Left ventricle myocardium superior (tissue), 1 donor: ENCODE measurements around the gene PRKG1. TPM values are rescaled to one million over a fixed set of nuclear protein-coding genes. Genes with fewer than 3 reads are reported as not detected.
"Not testable (repeated sequence)": the region's sequence is repeated elsewhere in the genome, so short reads cannot be mapped to it uniquely, and the experiment has no call there.

Experiments
- ATAC-seq: fragments of 200-7000 bp; cut with Tn5 transposase; one replicate; pipeline ENCODE4 v1.9.1; 2020; ENCODE audit warnings: mild to moderate bottlenecking, moderate library complexity
- DNase-seq: peaks from one replicate; pipeline ENCODE4 v3.0.0-alpha.2; 2020
- intact Hi-C: fragments of 100-400 bp; cut with micrococcal nuclease; formaldehyde crosslinking; loops from one replicate; pipeline ENCODE4 v1.11.0; 2022
- total RNA-seq: library from RNA; stranded (reverse); fragmentation: NEBNext Ultra II Directional; extraction: Animal tissue kit (Norgen Biotek cat#: 25700); gene quantifications from one replicate; pipeline ENCODE4 v1.2.1, GENCODE V29; 2021
- donor health status: DM: no; HTN: yes; CAD: no; lungs with severe emphysema.

PRKG1 gene
- total RNA-seq, 1 donor from 2014 or later, result 24.9 TPM

GRCh38 chr10:51384971-51385370 is 310.7 kb downstream of the PRKG1 start:
- intact Hi-C loops, result no loop called here
- ATAC-seq (no peak), DNase-seq (no peak)

DNA sequence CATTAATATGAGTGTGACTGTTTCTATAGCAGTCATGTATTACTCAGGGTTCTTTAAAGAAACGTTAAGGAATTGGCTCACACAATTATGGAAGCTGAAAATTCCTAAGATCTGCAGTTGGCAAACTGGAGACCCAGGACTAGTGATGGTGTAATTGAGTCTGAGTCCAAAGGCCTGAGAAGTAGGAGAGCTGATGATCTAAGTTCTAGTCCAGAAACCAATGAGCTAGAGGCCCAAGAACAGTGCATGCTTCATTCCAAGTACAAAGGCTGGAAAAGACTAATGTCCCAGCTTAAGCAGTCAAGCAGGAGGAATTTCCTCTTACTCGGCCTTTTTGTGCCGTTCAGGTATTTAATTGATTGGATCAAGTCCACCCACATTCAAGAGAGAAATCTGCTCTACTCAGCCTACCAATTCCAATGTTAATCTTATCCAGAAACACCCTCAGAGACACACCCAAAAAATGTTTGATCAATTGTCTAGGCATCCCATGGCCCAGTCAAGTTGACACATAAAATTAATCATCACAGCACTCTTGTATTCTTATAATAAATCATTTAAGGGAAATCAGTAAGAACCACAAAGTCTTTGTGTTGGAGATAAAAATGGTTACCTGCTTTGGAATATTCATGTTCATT is 312.1 kb downstream of the PRKG1 start:
- ATAC-seq, result no peak
- intact Hi-C loops, result no loop called here
- no peak for DNase-seq

GRCh38 chr10:51389415-51390321 is 315.4 kb downstream of the PRKG1 start:
- intact Hi-C loops, result no loop called here
- peak; percentile 87 for ATAC-seq
- peak; percentile 43 for DNase-seq

GRCh38 chr10:51393006-51393405 is 318.7 kb downstream of the PRKG1 start:
- intact Hi-C loops, DNase-seq, ATAC-seq: not testable (repeated sequence)

- no peak for ATAC-seq
Measured at GRCh38 chr10:51394039-51394438, 319.8 kb downstream of the PRKG1 start.

GRCh38 chr10:51397244-51397643 is 323.0 kb downstream of the PRKG1 start:
- ATAC-seq (no peak), DNase-seq (no peak)
- intact Hi-C loops, result no loop called here

More at GRCh38 chr10:51394039-51394438, 319.8 kb downstream of the PRKG1 start:
- no peak for DNase-seq
- intact Hi-C loops, result no loop called here

GRCh38 chr10:51397695-51398094 is 323.4 kb downstream of the PRKG1 start:
- ATAC-seq (peak; percentile 88), DNase-seq (peak; percentile 63)
- intact Hi-C loops, result no loop called here

- DNase-seq, result no peak
- no peak for ATAC-seq
- intact Hi-C loops, result no loop called here
Measured at GRCh38 chr10:51399840-51400239, 325.6 kb downstream of the PRKG1 start.

GRCh38 chr10:51400392-51401096 is 326.3 kb downstream of the PRKG1 start:
- intact Hi-C loops, result no loop called here
- DNase-seq, result no peak
- no peak for ATAC-seq

- DNase-seq (no peak), ATAC-seq (no peak)
- intact Hi-C loops, result no loop called here
Measured at GRCh38 chr10:51403521-51403920, 329.2 kb downstream of the PRKG1 start.

- DNase-seq (no peak), ATAC-seq (peak; percentile 84)
- intact Hi-C loops, result no loop called here
Measured at GRCh38 chr10:51405580-51406351, 331.5 kb downstream of the PRKG1 start.

GRCh38 chr10:51406581-51406980 is 332.3 kb downstream of the PRKG1 start:
- no peak for ATAC-seq
- no peak for DNase-seq
- intact Hi-C loops, result no loop called here

DNA sequence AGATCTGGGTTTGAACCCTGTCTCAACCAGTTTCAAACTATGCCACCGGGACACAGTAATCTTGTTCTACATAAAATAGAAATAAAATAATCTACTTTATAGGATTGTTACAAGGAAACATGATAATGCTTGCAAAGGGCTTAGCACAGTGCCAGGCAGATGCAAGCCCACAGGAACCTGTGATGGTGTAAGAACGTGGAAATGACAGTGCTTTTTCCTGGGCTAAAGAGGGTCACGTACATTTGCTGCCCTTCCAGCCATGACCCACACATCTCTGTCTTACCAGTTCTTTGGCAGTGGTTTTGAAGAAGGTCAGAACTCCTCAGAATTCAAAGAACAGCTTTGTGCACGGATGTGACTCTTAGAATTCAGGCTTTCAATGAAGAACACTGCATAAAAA is 342.2 kb downstream of the PRKG1 start:
- intact Hi-C loops, result no loop called here
- no peak for DNase-seq
- no peak for ATAC-seq

GRCh38 chr10:51419196-51420093 is 345.2 kb downstream of the PRKG1 start:
- ATAC-seq (peak; percentile 78), DNase-seq (no peak)
- intact Hi-C loops, result no loop called here

GRCh38 chr10:51421853-51422252 is 347.6 kb downstream of the PRKG1 start:
- intact Hi-C loops, result no loop called here
- no peak for DNase-seq
- ATAC-seq, result peak; percentile 82

- intact Hi-C loops, result no loop called here
- DNase-seq (peak; percentile 46), ATAC-seq (peak; percentile 62)
Measured at GRCh38 chr10:51422311-51423120, 348.2 kb downstream of the PRKG1 start.

DNA sequence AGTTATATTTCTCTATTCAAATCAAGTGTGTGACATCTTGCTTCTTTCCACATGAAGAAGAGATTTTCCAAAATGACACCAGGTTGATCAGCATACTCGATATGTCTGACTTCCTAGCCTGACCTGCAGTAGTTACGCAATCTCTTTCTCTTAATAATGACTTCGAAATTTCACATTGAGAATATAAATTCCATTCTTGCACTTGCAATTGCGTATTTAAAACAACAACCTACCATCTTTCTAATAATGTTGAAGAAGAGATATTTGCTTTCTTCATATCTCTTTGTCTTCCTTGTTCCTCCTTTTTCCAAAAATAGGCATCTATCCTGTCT is 348.8 kb downstream of the PRKG1 start:
- DNase-seq (no peak), ATAC-seq (no peak)
- intact Hi-C loops, result no loop called here

DNA sequence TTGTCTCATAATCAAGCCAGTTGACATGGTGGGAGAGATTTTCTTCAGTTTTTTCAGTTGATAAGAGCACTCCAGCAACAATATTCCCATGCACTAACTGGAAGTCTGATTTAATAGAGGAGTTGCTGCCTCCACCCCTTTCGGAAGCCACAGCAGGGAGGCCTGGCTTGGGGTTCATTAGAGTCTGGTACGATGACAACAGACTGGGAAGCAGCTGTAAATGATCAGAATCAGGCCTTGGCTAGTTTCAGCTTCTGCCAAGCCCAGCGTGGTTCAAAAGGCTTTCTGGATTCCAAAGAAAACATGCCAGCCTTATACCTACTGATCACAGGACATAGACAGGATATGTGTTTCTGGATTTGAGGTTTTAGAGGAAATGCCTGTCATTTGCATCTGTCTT is 351.1 kb downstream of the PRKG1 start:
- ATAC-seq, result peak; percentile 36
- intact Hi-C loops, result no loop called here
- no peak for DNase-seq
